ENCODE data around the gene FILIP1L. TPM values are rescaled to one million over a fixed set of nuclear protein-coding genes. Genes with fewer than 3 reads are reported as not detected.

FILIP1L gene
- total RNA-seq, 2 experiments from 2014 or later: not detected

DNA sequence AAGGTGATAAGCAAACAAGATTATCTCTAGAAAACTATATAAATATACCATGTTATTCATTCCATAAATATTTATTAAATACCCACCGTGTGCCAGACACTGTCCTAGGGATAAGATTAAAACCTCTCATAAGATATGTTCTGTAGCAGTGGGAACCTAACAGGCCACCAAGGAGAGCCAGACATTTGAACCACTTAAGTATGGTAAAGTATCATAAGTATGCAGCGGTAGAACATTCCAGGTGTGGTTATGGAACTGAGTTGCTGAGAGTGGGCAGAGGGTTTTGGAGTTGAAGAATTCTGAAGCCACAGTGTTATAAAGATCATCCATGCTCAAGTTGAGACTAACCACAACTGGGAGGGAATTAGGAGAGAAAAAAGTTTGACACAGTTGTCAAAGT, 14.7 kb downstream of the FILIP1L start:
- Histone ChIP-seq H4K20me1 (ENCODE audit: insufficient read depth, low read length) (no peaks in the 10 kb centered on the region), H3K4me1 (ENCODE audit: insufficient read depth, low read length, poor library complexity, severe bottlenecking) (peaks cover 12% of the 10 kb centered on the region), H3K27ac (ENCODE audit: low read depth, low read length, poor library complexity, severe bottlenecking) (no peak overlapping the region), H3K36me3 (ENCODE audit: insufficient read depth, low read length) (no peaks in the 10 kb centered on the region), H3K9me3 (ENCODE audit: low read length) (no peaks in the 10 kb centered on the region), H3K9me2 (ENCODE audit: insufficient read depth, low read length) (no peaks in the 10 kb centered on the region), H3K4me2 (ENCODE audit: low read length) (no peak overlapping the region), H2AFZ (ENCODE audit: low read length) (no peak overlapping the region), H3K4me3 (ENCODE audit: low read depth, low read length, poor library complexity, severe bottlenecking) (no peak overlapping the region), H3K79me2 (ENCODE audit: insufficient read depth, low read depth, low read length) (no peaks in the 10 kb centered on the region)
- DNase-seq (ENCODE audit: low spot score): no peak
- ChIA-PET CTCF (ENCODE audit: unreplicated experiment) (no interaction called here), POLR2A (no interaction called here)
- intact Hi-C loops (cut with micrococcal nuclease; ENCODE audit: unreplicated experiment): no loop called here
- no peak for TF ChIP-seq EZH2phosphoT487 (IDR thresholded peaks at IDR 0.05; ENCODE audit: borderline replicate concordance, low read depth, low read length)
- TF ChIP-seq, protein P1, sequence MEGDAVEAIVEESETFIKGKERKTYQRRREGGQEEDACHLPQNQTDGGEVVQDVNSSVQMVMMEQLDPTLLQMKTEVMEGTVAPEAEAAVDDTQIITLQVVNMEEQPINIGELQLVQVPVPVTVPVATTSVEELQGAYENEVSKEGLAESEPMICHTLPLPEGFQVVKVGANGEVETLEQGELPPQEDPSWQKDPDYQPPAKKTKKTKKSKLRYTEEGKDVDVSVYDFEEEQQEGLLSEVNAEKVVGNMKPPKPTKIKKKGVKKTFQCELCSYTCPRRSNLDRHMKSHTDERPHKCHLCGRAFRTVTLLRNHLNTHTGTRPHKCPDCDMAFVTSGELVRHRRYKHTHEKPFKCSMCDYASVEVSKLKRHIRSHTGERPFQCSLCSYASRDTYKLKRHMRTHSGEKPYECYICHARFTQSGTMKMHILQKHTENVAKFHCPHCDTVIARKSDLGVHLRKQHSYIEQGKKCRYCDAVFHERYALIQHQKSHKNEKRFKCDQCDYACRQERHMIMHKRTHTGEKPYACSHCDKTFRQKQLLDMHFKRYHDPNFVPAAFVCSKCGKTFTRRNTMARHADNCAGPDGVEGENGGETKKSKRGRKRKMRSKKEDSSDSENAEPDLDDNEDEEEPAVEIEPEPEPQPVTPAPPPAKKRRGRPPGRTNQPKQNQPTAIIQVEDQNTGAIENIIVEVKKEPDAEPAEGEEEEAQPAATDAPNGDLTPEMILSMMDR (conservative IDR thresholded peaks at IDR 0.05; ENCODE audit: low read length): no peak
- no TSS peak for BruUV-seq (replicated peaks)

DNA sequence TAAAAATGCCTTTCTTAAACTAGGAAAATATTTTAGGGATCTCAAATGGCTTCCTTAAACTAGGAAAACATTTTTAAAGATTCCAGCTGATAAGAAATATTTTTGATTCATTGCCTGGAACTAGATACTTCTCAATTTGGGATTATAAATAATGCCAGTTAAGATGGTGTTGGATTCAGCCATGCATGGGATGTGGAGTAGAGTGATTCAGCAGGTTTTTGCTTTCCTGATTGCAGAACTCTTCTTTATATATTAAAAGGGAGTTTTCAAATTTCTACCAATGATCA, 15.6 kb downstream of the FILIP1L start:
- no peak for DNase-seq (ENCODE audit: low spot score)
- intact Hi-C loops (cut with micrococcal nuclease; ENCODE audit: unreplicated experiment): no loop called here
- H3K9me3 ChIP-seq (ENCODE audit: low read length): no peaks in the 10 kb centered on the region
- no peaks in the 10 kb centered on the region; the same call in 1 of the 2 replicates for H4K20me1 ChIP-seq (ENCODE audit: insufficient read depth, low read length)
- TF ChIP-seq, protein P1 (conservative IDR thresholded peaks at IDR 0.05; ENCODE audit: low read length): no peak
- TF ChIP-seq EZH2phosphoT487 (IDR thresholded peaks at IDR 0.05; ENCODE audit: borderline replicate concordance, low read depth, low read length): no peak
- no peak overlapping the region for H3K4me2 ChIP-seq (ENCODE audit: low read length)
- no peak overlapping the region for H2AFZ ChIP-seq (ENCODE audit: low read length)
- POLR2A ChIA-PET: interaction anchor here (0.7 to 1.1 kb wide), 2 partner anchors 12 to 70 kb away, joined by 3 read pairs; no protein-coding TSS in a partner anchor
- BruUV-seq (replicated peaks): no TSS peak
- no peaks in the 10 kb centered on the region for H3K79me2 ChIP-seq (ENCODE audit: insufficient read depth, low read depth, low read length)
- H3K4me1 ChIP-seq (ENCODE audit: insufficient read depth, low read length, poor library complexity, severe bottlenecking): peaks cover 3% of the 10 kb centered on the region
- H3K36me3 ChIP-seq (ENCODE audit: insufficient read depth, low read length): no peaks in the 10 kb centered on the region
- H3K27ac ChIP-seq (ENCODE audit: low read depth, low read length, poor library complexity, severe bottlenecking): no peak overlapping the region
- H3K4me3 ChIP-seq (ENCODE audit: low read depth, low read length, poor library complexity, severe bottlenecking): no peak overlapping the region
- CTCF ChIA-PET (ENCODE audit: unreplicated experiment): no interaction called here
- no peaks in the 10 kb centered on the region for H3K9me2 ChIP-seq (ENCODE audit: insufficient read depth, low read length)

- BruUV-seq (replicated peaks): no TSS peak
Measured at GRCh38 chr3:100097919-100098783, 16.1 kb downstream of the FILIP1L start.

More at GRCh38 chr3:100097919-100098783, 16.1 kb downstream of the FILIP1L start:
- no peak for DNase-seq (ENCODE audit: low spot score)
- Histone ChIP-seq H3K27ac (ENCODE audit: low read depth, low read length, poor library complexity, severe bottlenecking) (no peak overlapping the region), H3K36me3 (ENCODE audit: insufficient read depth, low read length) (no peaks in the 10 kb centered on the region), H4K20me1 (ENCODE audit: insufficient read depth, low read length) (no peaks in the 10 kb centered on the region; the same call in 1 of the 2 replicates), H3K4me1 (ENCODE audit: insufficient read depth, low read length, poor library complexity, severe bottlenecking) (no peaks in the 10 kb centered on the region), H3K9me2 (ENCODE audit: insufficient read depth, low read length) (no peaks in the 10 kb centered on the region), H2AFZ (ENCODE audit: low read length) (no peak overlapping the region), H3K4me3 (ENCODE audit: low read depth, low read length, poor library complexity, severe bottlenecking) (no peak overlapping the region), H3K79me2 (ENCODE audit: insufficient read depth, low read depth, low read length) (no peaks in the 10 kb centered on the region), H3K9me3 (ENCODE audit: low read length) (no peaks in the 10 kb centered on the region), H3K4me2 (ENCODE audit: low read length) (no peak overlapping the region)
- ChIA-PET CTCF (ENCODE audit: unreplicated experiment) (no interaction called here), POLR2A (interaction anchor here (0.5 to 1.1 kb wide), 3 partner anchors 13 to 354 kb away, joined by 3 to 4 read pairs (median 3); no protein-coding TSS in a partner anchor)
- no peak for TF ChIP-seq EZH2phosphoT487 (IDR thresholded peaks at IDR 0.05; ENCODE audit: borderline replicate concordance, low read depth, low read length)
- TF ChIP-seq, protein P1 (conservative IDR thresholded peaks at IDR 0.05; ENCODE audit: low read length): no peak
- intact Hi-C loops (cut with micrococcal nuclease; ENCODE audit: unreplicated experiment): no loop called here
